NCI-H1105 treated with DMSO at 0.1 percent for 48 hours (cell line): ENCODE data around the gene E4F1.

Experiments used
- DNase-seq: peaks from one replicate; lab custom pipeline; 2025; lab: John Stamatoyannopoulos, UW

E4F1 gene

GRCh38 chr16:2223221-2223941 is at the start of gene E4F1:
Gene E4F1 (plus strand): TSS chr16:2223591. CDS start chr16:2223614, 23 bp downstream.
- peak; percentile 92 for DNase-seq

- DNase-seq = no peak
These were observed 49.5 kb upstream of the E4F1 start for GRCh38 chr16:2173916-2174315.

GRCh38 chr16:2174396-2175131 is 48.8 kb upstream of the E4F1 start:
- DNase-seq = no peak

GRCh38 chr16:2175454-2175853 is 47.9 kb upstream of the E4F1 start:
- DNase-seq = no peak

- DNase-seq = no peak
These were observed 47.3 kb upstream of the E4F1 start for GRCh38 chr16:2176047-2176446.

GRCh38 chr16:2177101-2177500 is 46.3 kb upstream of the E4F1 start:
- DNase-seq = no peak

GRCh38 chr16:2177561-2177960 is 45.8 kb upstream of the E4F1 start:
- no peak for DNase-seq

GRCh38 chr16:2178321-2179106 is 44.9 kb upstream of the E4F1 start:
- DNase-seq = no peak

- no peak for DNase-seq
These were observed 44.3 kb upstream of the E4F1 start for GRCh38 chr16:2179107-2179501.

GRCh38 chr16:2179576-2179975 is 43.8 kb upstream of the E4F1 start:
- DNase-seq = no peak

- DNase-seq = no peak
These were observed 42.9 kb upstream of the E4F1 start for GRCh38 chr16:2180461-2180860.

GRCh38 chr16:2180962-2181923 is 42.1 kb upstream of the E4F1 start:
- DNase-seq = no peak

- DNase-seq = no peak
These were observed 41.4 kb upstream of the E4F1 start for GRCh38 chr16:2181952-2182351.

GRCh38 chr16:2183671-2184070 is 39.7 kb upstream of the E4F1 start:
- DNase-seq = no peak

GRCh38 chr16:2184346-2184745 is 39.0 kb upstream of the E4F1 start:
- no peak for DNase-seq

- no peak for DNase-seq
These were observed 38.4 kb upstream of the E4F1 start for GRCh38 chr16:2184962-2185361.

GRCh38 chr16:2186064-2186463 is 37.3 kb upstream of the E4F1 start:
- no peak for DNase-seq

- DNase-seq = no peak
These were observed 36.9 kb upstream of the E4F1 start for GRCh38 chr16:2186505-2186904.

- DNase-seq = no peak
These were observed 36.2 kb upstream of the E4F1 start for GRCh38 chr16:2187212-2187611.

- DNase-seq = no peak
These were observed 35.0 kb upstream of the E4F1 start for GRCh38 chr16:2188395-2188794.

- DNase-seq = no peak
These were observed 34.0 kb upstream of the E4F1 start for GRCh38 chr16:2189252-2189893.
